Measurements from ENCODE around the gene C2orf80. TPM values are rescaled to one million over a fixed set of nuclear protein-coding genes. Genes with fewer than 3 reads are reported as not detected.

The C2orf80 gene
- total and polyA plus RNA-seq, 8 donors, result not detected

- intact Hi-C loops (cut with DNase I; ENCODE audit: low total_unique reads), result no loop called here
- Histone ChIP-seq H3K36me3 (no peaks in the 10 kb centered on the region), H3K27ac (no peak overlapping the region), H3K4me3 (no peak overlapping the region), H3K9me3 (no peaks in the 10 kb centered on the region), H3K4me1 (no peaks in the 10 kb centered on the region), H3K27me3 (peaks cover 0 to 8% (median 0%) of the 10 kb centered on the region in 3 donors)
- TF ChIP-seq POLR2AphosphoS5 (IDR thresholded peaks at IDR 0.05) (no peak), POLR2A (IDR thresholded peaks at IDR 0.05) (no peak), EP300 (IDR thresholded peaks at IDR 0.05) (no peak), CTCF (IDR thresholded peaks at IDR 0.05) (no peak)
- 59 to 69% (median 65%) methylated on average over 8 of the region's 8 CpGs for WGBS, 5 donors
- peak in 1 of 2 donors; percentile 55 for DNase-seq
These were observed 2.9 kb upstream of the C2orf80 start for GRCh38 chr2:208192611-208193236.

GRCh38 chr2:208189069-208189809 is 591 bp downstream of the C2orf80 start:
- H3K36me3 ChIP-seq, result no peaks in the 10 kb centered on the region
- H3K27ac ChIP-seq, result no peak overlapping the region
- WGBS, 5 donors, result 77 to 87% (median 84%) methylated on average over 5 of the region's 5 CpGs
- intact Hi-C loops (cut with DNase I; ENCODE audit: low total_unique reads), result no loop called here
- peaks cover 0 to 13% (median 0%) of the 10 kb centered on the region in 3 donors for H3K27me3 ChIP-seq
- no peak overlapping the region for H3K4me3 ChIP-seq
- no peaks in the 10 kb centered on the region for H3K9me3 ChIP-seq
- no peak for DNase-seq
- H3K4me1 ChIP-seq, result peaks cover 0 to under 1% (median 0%) of the 10 kb centered on the region in 4 donors
- TF ChIP-seq POLR2AphosphoS5 (IDR thresholded peaks at IDR 0.05), result no peak
- TF ChIP-seq CTCF (IDR thresholded peaks at IDR 0.05), result no peak
- no peak for TF ChIP-seq EP300 (IDR thresholded peaks at IDR 0.05)

GRCh38 chr2:208186893-208187292 is 2.9 kb downstream of the C2orf80 start:
- no peak overlapping the region for H3K4me3 ChIP-seq

GRCh38 chr2:208186465-208186864 is 3.4 kb downstream of the C2orf80 start:
- intact Hi-C loops (cut with DNase I; ENCODE audit: low total_unique reads), result no loop called here
- WGBS, 5 donors, result 65 to 74% (median 71%) methylated on average over 5 of the region's 5 CpGs
- Histone ChIP-seq H3K27ac (no peak overlapping the region), H3K36me3 (no peaks in the 10 kb centered on the region), H3K4me1 (peaks cover 0 to 5% (median 0%) of the 10 kb centered on the region in 4 donors), H3K9me3 (no peaks in the 10 kb centered on the region), H3K4me3 (no peak overlapping the region), H3K27me3 (peaks cover 0 to 23% (median 0%) of the 10 kb centered on the region in 3 donors)
- TF ChIP-seq EP300 (IDR thresholded peaks at IDR 0.05) (no peak), POLR2A (IDR thresholded peaks at IDR 0.05) (no peak), POLR2AphosphoS5 (IDR thresholded peaks at IDR 0.05) (no peak), CTCF (IDR thresholded peaks at IDR 0.05) (no peak)
- no peak for DNase-seq

More at GRCh38 chr2:208186893-208187292, 2.9 kb downstream of the C2orf80 start:
- intact Hi-C loops (cut with DNase I; ENCODE audit: low total_unique reads), result no loop called here
- no peak for DNase-seq
- peaks cover 0 to 23% (median 0%) of the 10 kb centered on the region in 3 donors for H3K27me3 ChIP-seq
- no peaks in the 10 kb centered on the region for H3K36me3 ChIP-seq
- H3K27ac ChIP-seq, result no peak overlapping the region
- H3K9me3 ChIP-seq, result no peaks in the 10 kb centered on the region
- TF ChIP-seq CTCF (IDR thresholded peaks at IDR 0.05) (no peak), POLR2AphosphoS5 (IDR thresholded peaks at IDR 0.05) (no peak)
- 68 to 87% (median 76%) methylated on average over 2 of the region's 2 CpGs for WGBS, 5 donors
- H3K4me1 ChIP-seq, result peaks cover 0 to 5% (median 0%) of the 10 kb centered on the region in 4 donors
